ENCODE measurements around the gene GCH1. TPM values are rescaled to one million over a fixed set of nuclear protein-coding genes. Genes with fewer than 3 reads are reported as not detected.

The GCH1 gene
- total and polyA plus RNA-seq, 9 donors, result 0.71 to 13.2 (median 2.6) TPM

DNA sequence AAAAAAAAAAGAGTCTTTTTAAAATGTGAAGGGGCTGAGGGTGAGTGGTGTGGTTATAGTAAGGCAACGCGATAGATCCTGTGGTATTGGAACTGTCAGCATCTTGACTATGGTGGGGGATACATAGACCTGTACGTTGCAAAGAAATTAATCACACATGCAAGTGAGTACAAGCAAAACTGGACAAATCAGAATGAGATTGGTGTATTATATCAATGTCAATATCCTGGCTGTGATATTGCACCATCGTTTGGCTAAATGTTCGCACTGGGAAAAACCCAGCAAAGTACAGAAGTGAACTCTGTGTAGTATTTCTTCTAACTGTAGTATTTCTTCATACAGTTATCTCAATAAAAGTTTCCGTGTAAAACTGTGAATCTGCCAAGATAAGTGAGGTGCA lies 67.9 kb downstream of the GCH1 start:
- TF ChIP-seq EP300 (IDR thresholded peaks at IDR 0.05) (no peak), POLR2A (IDR thresholded peaks at IDR 0.05) (no peak)
- TF ChIP-seq, protein P1, sequence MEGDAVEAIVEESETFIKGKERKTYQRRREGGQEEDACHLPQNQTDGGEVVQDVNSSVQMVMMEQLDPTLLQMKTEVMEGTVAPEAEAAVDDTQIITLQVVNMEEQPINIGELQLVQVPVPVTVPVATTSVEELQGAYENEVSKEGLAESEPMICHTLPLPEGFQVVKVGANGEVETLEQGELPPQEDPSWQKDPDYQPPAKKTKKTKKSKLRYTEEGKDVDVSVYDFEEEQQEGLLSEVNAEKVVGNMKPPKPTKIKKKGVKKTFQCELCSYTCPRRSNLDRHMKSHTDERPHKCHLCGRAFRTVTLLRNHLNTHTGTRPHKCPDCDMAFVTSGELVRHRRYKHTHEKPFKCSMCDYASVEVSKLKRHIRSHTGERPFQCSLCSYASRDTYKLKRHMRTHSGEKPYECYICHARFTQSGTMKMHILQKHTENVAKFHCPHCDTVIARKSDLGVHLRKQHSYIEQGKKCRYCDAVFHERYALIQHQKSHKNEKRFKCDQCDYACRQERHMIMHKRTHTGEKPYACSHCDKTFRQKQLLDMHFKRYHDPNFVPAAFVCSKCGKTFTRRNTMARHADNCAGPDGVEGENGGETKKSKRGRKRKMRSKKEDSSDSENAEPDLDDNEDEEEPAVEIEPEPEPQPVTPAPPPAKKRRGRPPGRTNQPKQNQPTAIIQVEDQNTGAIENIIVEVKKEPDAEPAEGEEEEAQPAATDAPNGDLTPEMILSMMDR (IDR thresholded peaks at IDR 0.05), result no peak
- no peaks in the 10 kb centered on the region for H3K9me3 ChIP-seq
- no peak overlapping the region for H3K4me3 ChIP-seq
- 82 to 87% (median 84%) methylated on average over 6 of the region's 6 CpGs for WGBS, 3 donors
- no peaks in the 10 kb centered on the region for H3K27me3 ChIP-seq
- no peak overlapping the region for H3K27ac ChIP-seq
- H3K4me1 ChIP-seq (ENCODE audit: insufficient read depth), result no peaks in the 10 kb centered on the region
- DNase-seq, result no peak
- intact Hi-C loops (cut with DNase I), result no loop called here
- no peaks in the 10 kb centered on the region for H3K36me3 ChIP-seq

DNA sequence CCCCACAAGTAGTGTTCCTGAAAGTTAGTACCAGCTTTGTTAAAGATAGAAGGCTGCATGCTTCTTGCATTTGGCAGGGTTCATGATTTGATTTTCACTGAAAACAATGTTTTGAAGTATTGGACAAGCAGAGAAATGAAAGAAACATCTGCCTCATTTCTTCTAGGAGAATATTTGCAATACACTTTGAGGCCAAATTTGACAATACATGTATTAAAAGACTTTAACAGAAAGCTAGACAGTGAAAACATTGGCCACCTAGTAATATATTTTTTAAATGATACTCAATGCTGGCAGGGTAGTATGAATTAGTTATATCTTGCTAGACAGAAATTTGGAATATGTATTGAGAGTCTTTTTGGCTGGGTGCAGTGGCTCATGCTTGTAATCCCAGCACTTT lies 68.5 kb downstream of the GCH1 start:
- no peak for DNase-seq
- H3K4me3 ChIP-seq, result no peak overlapping the region
- intact Hi-C loops (cut with DNase I), result no loop called here
- H3K27me3 ChIP-seq, result no peaks in the 10 kb centered on the region
- H3K36me3 ChIP-seq, result no peaks in the 10 kb centered on the region
- H3K4me1 ChIP-seq (ENCODE audit: insufficient read depth), result no peaks in the 10 kb centered on the region
- TF ChIP-seq, protein P1 (IDR thresholded peaks at IDR 0.05), result no peak
- TF ChIP-seq EP300 (IDR thresholded peaks at IDR 0.05) (no peak), POLR2A (IDR thresholded peaks at IDR 0.05) (no peak)
- H3K9me3 ChIP-seq, result no peaks in the 10 kb centered on the region
- no peak overlapping the region for H3K27ac ChIP-seq

DNA sequence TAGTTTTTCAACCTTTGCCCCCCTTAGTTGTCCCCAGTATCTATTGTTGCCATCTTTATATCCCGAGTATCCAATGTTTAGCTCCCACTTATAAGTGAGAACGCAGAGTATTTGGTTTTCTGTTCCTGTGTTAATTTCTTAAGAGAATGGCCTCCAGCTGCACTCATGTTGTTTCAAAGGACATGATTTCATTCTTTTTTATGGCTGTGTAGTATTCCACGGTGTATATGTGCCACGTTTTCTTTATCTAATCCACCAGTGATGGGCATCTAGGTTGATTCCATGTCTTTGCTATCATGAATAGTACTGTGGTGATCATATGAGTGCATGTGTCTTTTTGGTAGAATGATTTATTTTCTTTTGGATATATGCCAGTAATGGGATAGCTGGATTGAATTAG lies 72.0 kb downstream of the GCH1 start:
- 91 to 99% (median 92%) methylated on average over 4 of the region's 4 CpGs for WGBS, 3 donors
- intact Hi-C loops (cut with DNase I), result no loop called here

DNA sequence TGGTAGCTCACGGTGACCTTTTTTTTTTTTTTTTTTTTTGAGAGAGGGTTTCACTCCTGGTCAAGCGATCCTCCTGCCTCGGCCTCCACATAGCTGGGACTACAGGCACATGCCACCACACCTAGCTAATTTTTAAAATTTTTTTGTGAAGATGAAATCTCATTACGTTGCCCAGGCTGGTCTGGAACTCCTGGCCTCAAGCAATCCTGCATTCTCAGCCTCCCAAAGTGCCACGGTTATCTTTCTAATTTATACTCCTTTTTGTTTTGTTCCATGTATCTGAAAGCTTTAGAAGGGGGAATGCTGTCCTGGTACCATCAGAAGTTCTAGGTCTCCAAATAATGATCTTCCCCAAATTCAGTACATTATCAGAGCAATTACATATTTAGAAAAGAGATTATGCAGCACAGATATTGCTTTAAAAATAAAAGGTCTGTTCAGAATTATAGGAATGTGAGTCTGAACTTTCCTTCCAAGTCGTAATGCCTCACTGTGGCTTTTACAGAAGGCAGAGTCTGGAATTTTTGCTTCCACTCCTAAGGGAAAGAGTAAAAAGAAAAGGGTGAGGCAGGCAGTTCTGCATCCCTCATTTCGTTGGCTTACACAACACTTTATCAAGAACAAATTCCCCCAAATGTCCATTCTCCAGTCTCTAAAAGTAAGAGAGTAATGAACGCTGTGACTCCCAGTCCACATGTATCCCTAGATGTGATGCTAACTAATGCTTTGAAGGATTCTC lies 73.0 kb downstream of the GCH1 start:
- intact Hi-C loops (cut with DNase I), result no loop called here
- H3K27ac ChIP-seq, result no peak overlapping the region
- no peaks in the 10 kb centered on the region for H3K36me3 ChIP-seq
- WGBS, 3 donors, result 54 to 66% (median 58%) methylated on average over 8 of the region's 8 CpGs
- H3K27me3 ChIP-seq, result no peaks in the 10 kb centered on the region
- H3K9me3 ChIP-seq, result no peaks in the 10 kb centered on the region
- TF ChIP-seq POLR2A (IDR thresholded peaks at IDR 0.05), result no peak
- H3K4me3 ChIP-seq, result no peak overlapping the region
- no peaks in the 10 kb centered on the region for H3K4me1 ChIP-seq (ENCODE audit: insufficient read depth)
- no peak for DNase-seq

More for the DNA sequence above, 72.0 kb downstream of the GCH1 start:
- no peaks in the 10 kb centered on the region for H3K36me3 ChIP-seq
- TF ChIP-seq POLR2A (IDR thresholded peaks at IDR 0.05) (no peak), EP300 (IDR thresholded peaks at IDR 0.05) (no peak)
- TF ChIP-seq, protein P1 (IDR thresholded peaks at IDR 0.05), result no peak
- H3K27ac ChIP-seq, result no peak overlapping the region
- no peak overlapping the region for H3K4me3 ChIP-seq
- H3K4me1 ChIP-seq (ENCODE audit: insufficient read depth), result no peaks in the 10 kb centered on the region
- no peak for DNase-seq
- H3K9me3 ChIP-seq, result no peaks in the 10 kb centered on the region
- no peaks in the 10 kb centered on the region for H3K27me3 ChIP-seq

DNA sequence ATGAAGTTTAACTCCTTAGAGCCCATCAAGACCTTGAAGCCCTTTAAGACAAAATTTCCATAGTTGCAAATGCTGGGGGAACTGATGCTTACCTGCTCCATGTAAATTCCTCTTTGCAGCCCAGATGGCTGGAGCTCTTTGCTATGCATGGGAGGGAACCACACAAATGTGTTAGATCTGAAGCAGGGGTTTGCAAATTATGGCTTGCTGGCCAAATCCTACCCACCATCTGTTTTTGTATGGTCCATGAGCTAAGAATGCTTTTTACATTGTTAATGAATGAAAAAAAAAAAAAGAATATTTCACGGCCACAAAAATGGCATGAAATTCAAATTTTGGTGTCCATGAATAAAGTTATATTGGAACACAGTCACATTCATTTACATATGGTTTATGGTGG lies 74.6 kb downstream of the GCH1 start:
- intact Hi-C loops (cut with DNase I), result no loop called here
- H3K27ac ChIP-seq, result no peak overlapping the region
- H3K4me3 ChIP-seq, result no peak overlapping the region
- H3K27me3 ChIP-seq, result no peaks in the 10 kb centered on the region
- WGBS, 3 donors, result 93 to 96% (median 93%) methylated on average over 1 of the region's 1 CpG
- no peak for DNase-seq
- H3K4me1 ChIP-seq (ENCODE audit: insufficient read depth), result no peaks in the 10 kb centered on the region
- no peaks in the 10 kb centered on the region for H3K36me3 ChIP-seq
- H3K9me3 ChIP-seq, result no peaks in the 10 kb centered on the region
- TF ChIP-seq POLR2A (IDR thresholded peaks at IDR 0.05), result no peak
- TF ChIP-seq, protein P1 (IDR thresholded peaks at IDR 0.05), result no peak
- no peak for TF ChIP-seq EP300 (IDR thresholded peaks at IDR 0.05)

Data from ovary (tissue), 9 donors.